Inflammatory macrophage (primary cell): ENCODE measurements around the gene GLS.
"Not testable (repeated sequence)": the region's sequence is repeated elsewhere in the genome, so short reads cannot be mapped to it uniquely, and the experiment has no call there.

Source experiments
- DNase-seq, 2 donors: peaks; one replicate each; pipeline ENCODE4 v3.0.0-alpha.2; 2020 to 2022

GLS gene

DNA sequence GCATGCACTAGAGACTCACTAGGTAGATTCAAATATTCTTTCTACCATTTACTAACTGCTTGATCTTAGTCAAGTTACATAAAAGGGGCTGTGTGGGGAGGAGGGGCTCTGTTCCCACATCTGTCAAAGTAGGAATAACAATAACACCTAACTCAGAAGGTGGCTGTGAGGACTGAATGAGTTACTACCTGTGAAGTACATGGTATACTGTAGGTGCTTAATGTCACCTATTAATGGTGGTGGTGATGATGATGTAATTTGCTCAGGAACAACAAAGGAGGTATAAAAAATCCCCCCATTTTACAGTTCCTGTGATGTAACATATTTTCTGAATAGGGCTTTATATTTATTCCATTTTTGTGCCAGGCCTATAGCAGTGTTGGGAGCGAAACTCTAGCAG is 92.6 kb downstream of the GLS start:
- DNase-seq, result no peak

DNA sequence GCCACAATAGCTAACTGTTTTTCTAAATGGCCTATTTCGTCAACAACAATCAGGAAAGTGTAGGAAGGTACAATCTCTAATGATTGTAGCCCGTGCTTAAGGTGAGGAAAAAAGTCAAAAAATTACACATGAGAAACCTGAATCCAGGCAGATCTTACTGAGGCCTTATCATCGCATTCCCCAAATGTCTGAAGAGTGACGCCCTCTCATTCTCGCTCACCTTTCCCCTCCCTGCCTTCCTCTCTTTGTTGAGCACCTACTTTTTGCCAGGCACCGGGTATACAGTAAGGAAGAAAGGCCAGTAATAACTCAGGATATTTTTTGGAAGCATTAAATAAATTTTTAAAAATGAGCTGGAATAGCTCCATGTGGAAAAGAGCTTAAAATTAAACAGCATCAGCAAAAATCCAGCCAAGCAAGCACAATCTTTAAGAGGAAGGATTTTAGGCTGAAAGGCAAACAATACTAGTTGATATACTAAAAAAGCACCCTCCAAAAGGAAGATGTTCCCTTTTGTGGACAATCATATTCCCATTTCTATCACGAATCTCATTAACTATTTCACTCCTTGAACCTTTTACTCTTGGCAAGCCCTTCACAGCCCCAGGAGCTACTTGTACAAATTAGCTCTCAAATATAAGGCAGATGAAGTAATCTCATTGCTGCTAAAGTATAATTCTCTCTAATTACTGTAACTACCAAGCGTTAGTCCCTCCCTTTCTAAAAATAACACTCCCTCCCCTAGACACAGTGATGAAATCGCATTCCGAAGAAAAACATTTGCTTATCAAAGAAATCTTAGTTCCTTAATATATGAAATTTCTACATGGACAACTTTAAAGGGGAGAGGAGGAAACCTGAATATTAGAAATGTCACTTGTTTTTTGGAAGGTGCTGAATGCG is 93.4 kb downstream of the GLS start:
- DNase-seq, result peak in 1 of 2 donors; percentile 6

DNA sequence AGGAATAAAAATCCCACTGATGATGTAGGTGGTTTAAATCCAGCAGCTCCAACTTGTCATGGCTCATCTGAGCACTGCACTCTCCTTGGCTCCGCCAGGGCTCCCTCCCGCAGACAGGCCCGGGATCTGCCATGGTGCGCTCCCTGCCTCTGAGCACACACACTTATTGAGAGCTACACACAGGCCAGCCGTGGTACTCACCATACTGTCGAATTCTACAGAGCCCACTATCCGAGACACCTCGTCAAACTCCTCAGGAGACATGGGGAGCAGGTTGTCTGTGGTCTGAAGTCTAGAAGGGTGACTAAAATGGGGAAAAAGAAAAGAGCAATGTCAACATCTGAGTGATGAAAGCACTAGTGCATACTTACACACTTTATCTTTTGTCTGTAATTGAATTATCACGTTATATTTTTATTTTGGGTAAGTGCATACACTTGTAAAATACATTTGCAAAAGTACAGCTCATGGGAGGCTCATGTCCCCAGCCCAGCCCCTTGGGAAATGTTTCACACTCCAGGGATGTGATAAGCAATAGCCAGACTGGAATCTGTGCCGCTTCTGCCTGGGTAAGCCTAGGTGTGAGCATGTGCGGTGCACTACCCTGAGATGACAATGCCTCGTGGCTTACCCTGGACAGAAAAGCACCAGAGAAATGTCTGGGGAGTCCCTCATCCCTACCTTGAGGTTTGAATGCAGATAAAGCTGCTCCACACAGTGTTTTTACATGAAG is 94.2 kb downstream of the GLS start:
- no peak for DNase-seq

- DNase-seq, result no peak
Observed at GRCh38 chr2:190976521-190976920, 95.9 kb downstream of the GLS start.

- DNase-seq, result no peak
Observed at GRCh38 chr2:190977505-190977904, 96.9 kb downstream of the GLS start.

DNA sequence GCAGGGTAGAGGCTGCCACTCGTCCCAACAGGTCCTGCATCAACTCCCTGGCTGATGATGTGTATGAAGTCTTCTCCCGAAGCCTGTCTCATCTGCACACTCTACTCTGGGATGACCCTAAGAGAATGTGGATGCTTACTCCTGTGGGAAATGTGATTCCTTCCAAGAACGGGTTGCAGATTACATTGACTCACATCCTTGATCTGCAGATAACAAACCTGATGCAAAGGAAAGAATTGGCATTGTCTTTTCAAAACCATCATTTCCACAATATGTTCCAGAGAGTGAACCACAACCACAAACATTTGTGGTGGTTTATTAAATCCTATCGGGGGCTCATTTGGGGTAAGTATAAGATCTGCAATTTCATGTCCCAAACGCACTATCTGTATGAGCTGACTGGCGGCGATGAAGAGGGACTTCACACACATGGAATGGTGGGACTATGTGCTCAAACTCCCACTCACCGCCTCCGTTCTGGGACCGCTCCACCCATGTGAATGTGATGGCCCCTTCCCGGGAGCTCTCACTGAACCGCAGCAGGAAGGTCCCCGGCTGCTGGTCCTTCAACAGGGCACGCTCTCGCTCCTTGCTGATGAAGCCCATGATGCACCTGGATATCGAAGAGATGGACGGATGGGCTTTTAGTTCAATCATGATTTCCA is 97.9 kb downstream of the GLS start:
- DNase-seq, result no peak

- peak; percentile 5 to 14 for DNase-seq
Observed at GRCh38 chr2:190979906-190980629, 99.4 kb downstream of the GLS start.

DNA sequence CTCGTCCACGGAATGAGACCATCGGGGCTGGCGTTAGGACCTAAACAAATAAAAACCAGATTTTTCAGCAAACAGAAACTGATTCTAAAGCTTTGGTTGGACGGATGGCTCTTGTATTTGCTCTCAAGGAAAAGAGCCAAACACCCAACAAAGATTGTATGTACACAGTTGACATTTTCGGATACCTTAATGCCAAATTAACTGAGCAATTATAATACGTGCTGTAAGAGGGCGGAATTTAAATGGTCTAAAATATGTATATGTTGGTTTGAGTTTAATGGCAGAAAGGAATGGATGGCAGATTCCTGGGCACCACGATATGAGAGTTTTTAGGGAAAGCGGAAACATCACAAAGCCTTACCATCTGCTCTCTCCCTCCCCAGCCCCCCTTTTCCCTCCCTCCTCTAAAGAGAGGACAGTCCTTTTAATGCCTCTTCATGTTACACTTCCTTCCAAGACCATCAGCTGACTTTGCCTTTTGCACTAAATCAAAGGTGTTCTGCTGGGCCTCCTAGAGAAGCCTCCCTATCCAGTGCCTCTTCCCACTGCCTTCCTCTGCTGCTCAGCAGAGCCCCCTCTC is 100.1 kb downstream of the GLS start:
- no peak for DNase-seq

DNA sequence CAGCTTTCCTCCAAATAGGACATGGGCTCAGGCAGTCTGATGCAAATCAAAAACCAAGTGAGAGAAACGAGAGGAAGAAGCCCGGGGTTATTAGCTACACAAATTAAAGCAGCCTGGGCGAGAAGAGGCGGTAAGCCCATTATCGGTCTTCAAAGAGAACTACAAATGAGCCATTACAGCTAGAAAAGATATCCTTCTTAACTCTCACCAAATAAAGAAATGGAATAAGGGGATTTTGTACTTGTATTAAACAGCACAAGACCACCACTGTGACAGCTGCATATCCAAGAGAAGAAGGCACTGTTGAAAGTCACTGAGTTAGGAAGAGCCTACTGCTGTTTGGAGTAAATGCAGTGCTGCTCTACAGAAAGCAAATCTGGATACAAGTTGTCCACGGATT is 100.7 kb downstream of the GLS start:
- DNase-seq, result no peak

DNA sequence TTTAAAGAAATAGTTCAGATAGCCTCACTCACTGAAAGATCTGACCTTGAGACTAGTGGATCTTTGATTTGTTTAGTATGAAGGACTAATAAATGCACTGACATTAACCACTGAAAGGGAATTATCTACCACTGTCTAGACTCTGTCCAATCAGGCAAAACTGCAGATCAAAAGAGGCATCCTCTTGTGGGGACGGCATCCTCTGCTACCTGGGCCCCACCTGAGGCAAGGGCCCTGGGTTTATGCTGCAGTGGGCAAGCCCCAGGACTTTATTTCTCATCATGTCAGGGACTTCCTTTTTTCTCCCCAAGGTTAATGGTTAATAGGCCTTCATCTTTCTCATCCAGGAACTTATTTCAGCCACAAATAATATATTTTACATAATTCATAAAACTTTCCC is 101.1 kb downstream of the GLS start:
- DNase-seq, result no peak

DNA sequence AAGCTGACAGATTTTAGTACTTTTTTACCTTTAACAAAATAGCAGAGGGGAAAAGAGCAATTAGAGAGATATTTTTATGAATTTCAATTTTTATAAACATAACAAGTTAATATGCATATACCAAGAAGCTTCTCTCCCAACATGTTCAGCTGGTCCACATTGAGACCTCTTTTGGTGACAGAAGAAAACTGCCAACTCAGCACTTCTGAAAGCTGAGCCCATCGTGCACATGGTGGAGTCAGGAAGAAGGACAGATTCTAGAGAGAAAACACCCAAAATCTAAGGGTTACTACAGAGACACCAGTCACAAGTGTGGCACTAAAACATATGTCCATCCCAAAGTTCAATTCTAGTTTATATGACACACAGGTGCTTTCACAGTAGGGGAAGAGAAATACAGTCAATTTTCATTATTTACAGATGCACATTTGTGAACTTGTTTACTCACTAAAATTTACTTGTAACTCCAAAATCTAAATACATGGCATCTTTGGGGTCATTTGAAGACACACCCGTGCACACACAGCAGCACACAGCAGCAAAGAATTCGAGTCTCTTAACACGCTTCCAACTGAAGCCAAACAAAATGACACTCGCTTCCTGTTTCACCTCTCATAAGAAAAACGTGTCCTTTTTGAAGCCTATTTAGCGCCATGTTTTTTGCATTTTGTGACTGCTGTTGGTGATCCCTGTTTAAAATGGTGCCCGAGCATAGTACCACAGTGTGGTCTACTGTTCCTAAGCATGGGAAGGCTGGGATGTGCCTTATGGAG is 101.8 kb downstream of the GLS start:
- DNase-seq, result no peak

- no peak for DNase-seq
Observed at GRCh38 chr2:190984595-190984994, 104.0 kb downstream of the GLS start.

DNA sequence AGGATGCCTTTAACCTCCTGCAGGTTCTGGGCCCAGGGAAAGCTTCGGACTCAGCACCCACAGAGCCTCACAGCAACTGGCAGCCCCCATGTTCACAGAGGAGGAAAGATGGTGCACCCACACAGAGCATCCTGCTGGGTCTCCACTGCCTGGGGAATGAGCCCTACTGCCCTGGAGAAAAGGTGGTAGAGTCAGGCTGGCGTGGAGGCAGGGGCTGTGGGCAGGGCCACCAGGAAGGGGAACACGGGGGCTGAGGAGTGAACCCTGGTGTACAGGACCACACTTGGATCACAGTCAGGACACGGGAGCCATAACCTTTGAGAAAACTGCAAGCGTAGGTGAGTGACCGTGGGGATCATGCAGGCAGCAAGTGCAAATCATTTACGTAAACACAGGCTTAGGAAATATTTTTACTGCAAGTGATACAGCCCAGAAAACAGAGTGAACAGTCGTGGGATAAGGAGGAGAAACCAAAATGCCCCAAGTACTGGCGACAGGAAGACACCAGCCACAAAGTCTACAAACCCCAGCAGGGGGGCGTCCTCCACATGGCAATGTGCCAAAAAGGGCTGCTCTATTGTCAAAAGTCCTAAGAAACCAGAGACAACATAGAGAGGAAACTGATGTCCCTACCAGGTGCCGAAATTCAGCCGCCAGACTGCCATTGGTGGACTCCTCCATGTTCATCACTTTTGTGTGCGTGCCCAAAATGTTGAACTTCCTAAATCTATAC is 105.8 kb downstream of the GLS start:
- no peak for DNase-seq

- DNase-seq, result no peak
Observed at GRCh38 chr2:190987116-190987515, 106.5 kb downstream of the GLS start.

DNA sequence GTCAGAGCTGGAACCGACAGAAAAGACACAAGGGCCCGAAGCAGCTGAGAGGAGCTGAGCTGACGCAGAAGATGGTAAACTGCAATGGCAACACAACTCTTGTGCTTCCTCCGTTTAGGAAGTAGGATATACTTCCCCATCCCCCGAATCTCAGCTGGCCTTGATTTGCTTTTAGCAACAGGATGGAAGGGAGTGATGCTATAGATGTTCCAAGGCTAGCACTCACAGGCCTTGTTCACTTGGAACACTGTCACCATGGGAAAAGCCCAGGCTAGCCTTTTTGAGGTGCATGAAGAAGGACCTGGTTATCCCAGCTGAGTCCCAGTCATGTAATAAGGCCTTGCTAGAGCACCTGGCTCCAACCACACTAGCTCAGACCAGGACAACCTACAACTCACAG is 107.3 kb downstream of the GLS start:
- no peak for DNase-seq

DNA sequence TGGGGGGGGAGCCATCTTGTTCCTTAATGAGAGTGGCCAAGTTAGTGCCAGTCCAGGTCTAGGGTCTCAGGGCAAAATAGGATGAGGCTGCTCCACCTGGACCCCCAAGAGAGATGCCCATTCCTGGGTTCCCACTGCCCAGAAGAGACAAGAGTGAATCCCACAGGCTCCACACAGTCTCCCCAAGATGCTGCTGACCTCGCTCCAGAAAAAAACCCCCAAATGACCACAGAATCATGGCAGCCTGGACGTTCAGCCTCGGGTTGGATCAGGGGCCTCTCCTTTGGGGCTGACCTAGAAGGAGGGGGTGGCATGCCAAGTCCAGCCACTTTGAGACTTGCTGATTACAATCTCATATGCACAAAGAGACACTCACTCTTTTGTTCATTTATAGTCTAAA is 108.3 kb downstream of the GLS start:
- no peak for DNase-seq

DNA sequence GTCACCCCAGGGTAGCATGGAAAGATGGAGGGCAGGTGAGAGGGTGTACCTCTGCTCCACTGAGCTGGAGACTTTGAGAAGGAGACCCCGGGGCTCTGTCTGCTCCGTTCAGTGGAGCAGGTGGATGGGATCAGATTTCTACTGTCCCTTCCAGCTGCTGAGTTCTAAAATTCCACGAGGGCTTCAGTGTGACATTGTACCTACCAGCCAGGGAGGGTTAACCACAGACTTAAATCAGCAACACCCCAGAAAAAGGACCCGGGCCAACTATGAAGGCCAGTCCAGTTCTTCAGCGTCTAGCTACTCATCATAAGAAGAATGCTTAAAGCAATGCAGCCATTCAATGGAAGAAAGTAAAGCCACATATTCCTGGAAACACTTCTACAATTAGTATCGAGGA is 109.5 kb downstream of the GLS start:
- no peak for DNase-seq

- DNase-seq, result no peak
Observed at GRCh38 chr2:190993292-190993643, 112.6 kb downstream of the GLS start.

- DNase-seq, result no peak
Observed at GRCh38 chr2:190994148-190994547, 113.5 kb downstream of the GLS start.

- DNase-seq, result not testable (repeated sequence)
Observed at GRCh38 chr2:190995315-190995714, 114.7 kb downstream of the GLS start.
